Astrocyte (in vitro differentiated cells and primary cell): ENCODE data around the gene C1QL4. TPM values are rescaled to one million over a fixed set of nuclear protein-coding genes. Genes with fewer than 3 reads are reported as not detected.

ENCODE experiments used
- DNase-seq: peaks from one replicate; pipeline ENCODE4 v3.0.0-alpha.2; 2010; ENCODE audit warnings: low read depth
- FAIRE-seq: peaks from 2 replicates; lab custom pipeline; 2011; peaks lifted over from hg19 to GRCh38; lab: Jason Lieb, UNC
- H2AFZ ChIP-seq: 2 replicates; pipeline ENCODE4 v1.6.0; 2012; ENCODE audit warnings: low read depth, low read length, inconsistent platforms
- H3K27ac ChIP-seq: 2 replicates; pipeline ENCODE4 v1.5.1; 2011; ENCODE audit warnings: low read depth, low read length, inconsistent platforms
- H3K27me3 ChIP-seq: 2 replicates; pipeline ENCODE4 v1.6.0; 2011; ENCODE audit warnings: low read length, inconsistent platforms; ENCODE audit not compliant: insufficient read depth
- H3K36me3 ChIP-seq: 2 replicates; pipeline ENCODE4 v1.5.1; 2011; ENCODE audit warnings: low read length, inconsistent platforms; ENCODE audit not compliant: insufficient read depth
- H3K4me1 ChIP-seq: 2 replicates; pipeline ENCODE4 v1.5.1; 2011; ENCODE audit warnings: low read length, inconsistent platforms; ENCODE audit not compliant: insufficient read depth
- H3K4me2 ChIP-seq: 2 replicates; pipeline ENCODE4 v1.6.0; 2012; ENCODE audit warnings: low read length, inconsistent platforms
- H3K4me3 ChIP-seq: 2 replicates; pipeline ENCODE4 v1.5.1; 2011; ENCODE audit warnings: low read depth, mild to moderate bottlenecking, low read length, inconsistent platforms; ENCODE audit not compliant: insufficient read depth
- H3K79me2 ChIP-seq: 2 replicates; pipeline ENCODE4 v1.6.0; 2012; ENCODE audit warnings: mild to moderate bottlenecking, low read length, inconsistent platforms; ENCODE audit not compliant: insufficient read depth
- H3K9ac ChIP-seq: 2 replicates; pipeline ENCODE4 v1.6.0; 2012; ENCODE audit warnings: mild to moderate bottlenecking, low read length, inconsistent platforms
- H3K9me3 ChIP-seq: 2 replicates; pipeline ENCODE4 v1.5.1; 2012; ENCODE audit warnings: low read depth, mild to moderate bottlenecking, low read length, inconsistent platforms; ENCODE audit not compliant: insufficient read depth
- H4K20me1 ChIP-seq: 2 replicates; pipeline ENCODE4 v1.6.0; 2012; ENCODE audit warnings: low read length, inconsistent platforms; ENCODE audit not compliant: insufficient read depth
- H3K27ac Mint-ChIP-seq: one replicate; pipeline ENCODE4 v1.8.0; 2021; ENCODE audit warnings: mild to moderate bottlenecking, mixed read lengths; ENCODE audit not compliant: unreplicated experiment
- H3K27me3 Mint-ChIP-seq: one replicate; pipeline ENCODE4 v1.8.0; 2021; ENCODE audit warnings: low read depth, mixed read lengths; ENCODE audit not compliant: unreplicated experiment
- H3K36me3 Mint-ChIP-seq: one replicate; pipeline ENCODE4 v1.8.0; 2021; ENCODE audit warnings: low read depth, mixed read lengths; ENCODE audit not compliant: unreplicated experiment
- H3K4me1 Mint-ChIP-seq: one replicate; pipeline ENCODE4 v1.8.0; 2021; ENCODE audit warnings: low read depth, mixed read lengths; ENCODE audit not compliant: unreplicated experiment
- H3K4me3 Mint-ChIP-seq: one replicate; pipeline ENCODE4 v1.8.0; 2021; ENCODE audit warnings: mild to moderate bottlenecking, moderate library complexity, mixed read lengths; ENCODE audit not compliant: unreplicated experiment
- H3K9me3 Mint-ChIP-seq: one replicate; pipeline ENCODE4 v1.8.0; 2021; ENCODE audit warnings: mild to moderate bottlenecking, mixed read lengths; ENCODE audit not compliant: unreplicated experiment
- CTCF ChIP-seq: IDR thresholded peaks from 2 replicates; pipeline ENCODE4 v1.5.1; 2011; ENCODE audit warnings: low read depth, mild to moderate bottlenecking, inconsistent platforms, low read length, moderate library complexity; ENCODE audit not compliant: insufficient read depth
- EZH2 ChIP-seq: IDR thresholded peaks from 2 replicates; pipeline ENCODE4 v1.6.1; 2012; ENCODE audit warnings: mild to moderate bottlenecking, low read length, inconsistent platforms; ENCODE audit not compliant: insufficient read depth
- total RNA-seq: library from RNA; stranded (reverse); gene quantifications from 2 replicates; pipeline ENCODE4 v1.2.1, GENCODE V29; 2021

C1QL4 gene
- total RNA-seq, 1 donor from 2014 or later: 0.09 TPM

GRCh38 chr12:49294804-49295081 lies 42.2 kb downstream of the C1QL4 start:
- no peaks in the 10 kb centered on the region for H4K20me1 ChIP-seq
- DNase-seq (no peak), FAIRE-seq (no peak)
- no peak overlapping the region for H3K4me3 ChIP-seq
- peaks cover 47% of the 10 kb centered on the region for H3K27me3 ChIP-seq
- Mint-ChIP-seq H3K4me3 (no peak overlapping the region), H3K9me3 (peaks cover 2% of the 10 kb centered on the region), H3K27ac (no peak overlapping the region), H3K4me1 (no peaks in the 10 kb centered on the region), H3K27me3 (peaks cover 66% of the 10 kb centered on the region), H3K36me3 (no peaks in the 10 kb centered on the region)
- no peak overlapping the region for H3K9ac ChIP-seq
- no peaks in the 10 kb centered on the region for H3K79me2 ChIP-seq
- TF ChIP-seq EZH2 (no peak), CTCF (no peak)
- H3K27ac ChIP-seq: no peak overlapping the region
- no peak overlapping the region for H3K4me2 ChIP-seq
- H3K4me1 ChIP-seq: peaks cover 2% of the 10 kb centered on the region
- H3K9me3 ChIP-seq: no peaks in the 10 kb centered on the region
- H2AFZ ChIP-seq: no peak overlapping the region
- H3K36me3 ChIP-seq: no peaks in the 10 kb centered on the region

- Histone ChIP-seq H3K79me2 (no peaks in the 10 kb centered on the region), H4K20me1 (no peaks in the 10 kb centered on the region), H3K4me2 (no peak overlapping the region), H2AFZ (no peak overlapping the region), H3K9ac (no peak overlapping the region), H3K27me3 (peaks cover 47% of the 10 kb centered on the region), H3K9me3 (no peaks in the 10 kb centered on the region), H3K36me3 (no peaks in the 10 kb centered on the region), H3K27ac (no peak overlapping the region), H3K4me3 (no peak overlapping the region), H3K4me1 (peaks cover 2% of the 10 kb centered on the region)
- FAIRE-seq (no peak), DNase-seq (no peak)
- no peak for TF ChIP-seq EZH2
- TF ChIP-seq CTCF: no peak
- Mint-ChIP-seq H3K4me3 (no peak overlapping the region), H3K36me3 (no peaks in the 10 kb centered on the region), H3K9me3 (peaks cover 2% of the 10 kb centered on the region), H3K27ac (no peak overlapping the region), H3K4me1 (no peaks in the 10 kb centered on the region), H3K27me3 (peaks cover 67% of the 10 kb centered on the region)
These were observed 42.7 kb downstream of the C1QL4 start for GRCh38 chr12:49294086-49294803.
